ENCODE measurements around the gene GJD3. TPM values are rescaled to one million over a fixed set of nuclear protein-coding genes. Genes with fewer than 3 reads are reported as not detected.

Gene GJD3
- total and polyA plus RNA-seq, 9 of the 15 experiments (the other 6 are each of a cell fraction or from before 2014, with no cell fraction given), result 0.17 to 0.38 TPM; not detected in 7

- 0 out of 2 replicates have a peak, but pooled peaks have one; percentile 58 for TF ChIP-seq SMAD4 (CRISPR knock-in tag; conservative IDR thresholded peaks at IDR 0.05)
- peak; percentile 2; the same call in 1 of the 2 replicates for TF ChIP-seq JUND (IDR thresholded peaks at IDR 0.05; ENCODE audit: borderline replicate concordance, low read depth, low read length)
- TF ChIP-seq JUND (tag; IDR thresholded peaks at IDR 0.05; ENCODE audit: borderline replicate concordance, low read depth, low read length), result peak; percentile 25; the same call in 1 of the 3 replicates
- TF ChIP-seq AFF4 (CRISPR knock-in tag; IDR thresholded peaks at IDR 0.05), result no peak
- TF ChIP-seq HCFC1 (IDR thresholded peaks at IDR 0.05; ENCODE audit: low read depth, low read length), result peak; percentile 36
- no peak for TF ChIP-seq POLR2AphosphoS2 (IDR thresholded peaks at IDR 0.05; ENCODE audit: low read length)
- TF ChIP-seq USF1 (CRISPR knock-in tag; IDR thresholded peaks at IDR 0.05), result peak; percentile 95
- TF ChIP-seq REST (IDR thresholded peaks at IDR 0.05; ENCODE audit: borderline replicate concordance), result peak; percentile 43; the same call in 1 of the 2 replicates
- TF ChIP-seq REST (CRISPR knock-in tag; IDR thresholded peaks at IDR 0.05; ENCODE audit: low read depth), result no peak
- no peak for TF ChIP-seq ERF (CRISPR knock-in tag; IDR thresholded peaks at IDR 0.05)
- no peak for TF ChIP-seq SP1 (CRISPR knock-in tag; IDR thresholded peaks at IDR 0.05)
- peak; percentile 61; the same call in 1 of the 2 replicates for TF ChIP-seq ATF7 (IDR thresholded peaks at IDR 0.05)
- TF ChIP-seq PKNOX1 (IDR thresholded peaks at IDR 0.05), result peak; percentile 97
These were observed 41.9 kb downstream of the GJD3 start (continued) for GRCh38 chr17:40322358-40323315.

Measured in K562 (cell line).